SK-N-MC (cell line): ENCODE data around the gene ATP9B.

ENCODE experiments used
- DNase-seq: peaks from one replicate; pipeline ENCODE4 v3.0.0-alpha.2; 2011; ENCODE audit warnings: low read depth, low spot score
- H3K27ac ChIP-seq: fragments of 200-600 bp; sonication (generic); 2 replicates; pipeline ENCODE4 v1.5.1; 2016; ENCODE audit warnings: mixed run types
- H3K36me3 ChIP-seq: fragments of 200-600 bp; sonication (generic); 2 replicates; pipeline ENCODE4 v1.6.1; 2017; ENCODE audit warnings: antibody characterized with exemption, low read length, mixed read lengths; ENCODE audit not compliant: insufficient read depth
- H3K4me3 ChIP-seq: fragments of 200-600 bp; sonication (generic); 2 replicates; pipeline ENCODE4 v1.5.1; 2016
- H3K9ac ChIP-seq: fragments of 200-600 bp; sonication (generic); 2 replicates; pipeline ENCODE4 v1.8.0; 2017; ENCODE audit warnings: mixed run types, mixed read lengths; ENCODE audit not compliant: insufficient read length
- H3K9me3 ChIP-seq: fragments of 200-600 bp; sonication (generic); 2 replicates; pipeline ENCODE4 v1.6.1; 2017; ENCODE audit warnings: low read depth, mild to moderate bottlenecking, antibody characterized with exemption, low read length, moderate library complexity, mixed read lengths
- EZH2 ChIP-seq: fragments of 200-600 bp; sonication (generic); IDR thresholded peaks from one replicate; pipeline ENCODE4 v1.6.1; 2017; ENCODE audit warnings: antibody characterized with exemption
- FOXP2 ChIP-seq: optimal IDR thresholded peaks from 2 replicates; pipeline ENCODE3; 2011; ENCODE audit warnings: mild to moderate bottlenecking, moderate library complexity; ENCODE audit not compliant: insufficient read depth; ENCODE audit errors: extremely low read length, control extremely low read depth
- POLR2AphosphoS5 ChIP-seq: IDR thresholded peaks from 2 replicates; pipeline ENCODE4 v1.6.1; 2012; ENCODE audit warnings: mild to moderate bottlenecking, low read depth, low read length, borderline replicate concordance

The ATP9B gene

DNA sequence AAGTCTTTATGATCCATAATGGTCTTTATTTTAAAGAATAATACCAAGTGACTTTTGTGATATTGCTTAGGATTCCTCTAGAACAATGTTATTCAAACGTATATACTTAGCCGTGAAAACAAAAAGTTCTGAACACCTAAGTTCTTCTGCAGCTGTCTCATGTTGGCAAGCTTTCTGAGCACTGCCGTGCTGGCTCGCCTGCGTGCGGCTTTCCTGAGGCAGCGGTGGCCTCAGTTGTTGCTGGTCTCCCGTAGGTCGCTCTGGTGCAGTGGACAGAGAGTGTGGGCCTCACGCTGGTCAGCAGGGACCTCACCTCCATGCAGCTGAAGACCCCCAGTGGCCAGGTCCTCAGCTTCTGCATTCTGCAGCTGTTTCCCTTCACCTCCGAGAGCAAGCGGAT, 259.7 kb downstream of the ATP9B start:
- Histone ChIP-seq H3K36me3 (no peaks in the 10 kb centered on the region), H3K27ac (no peak overlapping the region), H3K9me3 (no peaks in the 10 kb centered on the region), H3K9ac (no peak overlapping the region), H3K4me3 (no peak overlapping the region)
- TF ChIP-seq FOXP2 = no peak
- no peak for TF ChIP-seq POLR2AphosphoS5
- TF ChIP-seq EZH2 = no peak
- DNase-seq = no peak

- Histone ChIP-seq H3K36me3 (no peaks in the 10 kb centered on the region), H3K4me3 (no peak overlapping the region), H3K9ac (no peak overlapping the region), H3K27ac (no peak overlapping the region), H3K9me3 (no peaks in the 10 kb centered on the region)
- TF ChIP-seq POLR2AphosphoS5 = no peak
- DNase-seq = no peak
These were observed 260.6 kb downstream of the ATP9B start for GRCh38 chr18:79329786-79330185.

DNA sequence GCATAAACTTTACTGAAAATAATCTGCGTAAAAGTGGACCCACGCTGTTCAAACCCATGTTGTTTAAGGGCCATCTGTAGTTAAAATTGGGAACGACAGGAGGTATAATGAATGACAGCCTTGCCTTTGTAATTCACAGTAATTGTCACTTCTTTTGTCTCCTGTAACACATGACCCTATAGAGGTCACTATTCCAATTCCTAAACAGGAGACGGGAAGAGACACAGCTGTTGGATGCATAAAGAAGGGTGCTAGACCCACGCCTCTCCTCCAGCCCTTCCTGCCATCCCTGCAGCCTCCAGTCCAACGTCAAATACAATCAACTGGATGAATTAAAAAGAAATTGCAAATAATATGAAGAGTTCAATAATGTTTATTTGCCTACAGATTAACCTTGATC, 263.5 kb downstream of the ATP9B start:
- TF ChIP-seq FOXP2 (no peak), POLR2AphosphoS5 (no peak), EZH2 (no peak)
- no peaks in the 10 kb centered on the region for H3K36me3 ChIP-seq
- H3K9ac ChIP-seq = no peak overlapping the region
- H3K4me3 ChIP-seq = no peak overlapping the region
- no peak overlapping the region for H3K27ac ChIP-seq
- no peaks in the 10 kb centered on the region for H3K9me3 ChIP-seq
- DNase-seq = no peak

- no peak overlapping the region for H3K9ac ChIP-seq
- no peaks in the 10 kb centered on the region for H3K36me3 ChIP-seq
- H3K9me3 ChIP-seq = no peaks in the 10 kb centered on the region
- DNase-seq = no peak
- H3K27ac ChIP-seq = no peak overlapping the region
- no peak overlapping the region for H3K4me3 ChIP-seq
- TF ChIP-seq FOXP2 = no peak
- no peak for TF ChIP-seq EZH2
- no peak for TF ChIP-seq POLR2AphosphoS5
These were observed 263.9 kb downstream of the ATP9B start for GRCh38 chr18:79333046-79333445.

DNA sequence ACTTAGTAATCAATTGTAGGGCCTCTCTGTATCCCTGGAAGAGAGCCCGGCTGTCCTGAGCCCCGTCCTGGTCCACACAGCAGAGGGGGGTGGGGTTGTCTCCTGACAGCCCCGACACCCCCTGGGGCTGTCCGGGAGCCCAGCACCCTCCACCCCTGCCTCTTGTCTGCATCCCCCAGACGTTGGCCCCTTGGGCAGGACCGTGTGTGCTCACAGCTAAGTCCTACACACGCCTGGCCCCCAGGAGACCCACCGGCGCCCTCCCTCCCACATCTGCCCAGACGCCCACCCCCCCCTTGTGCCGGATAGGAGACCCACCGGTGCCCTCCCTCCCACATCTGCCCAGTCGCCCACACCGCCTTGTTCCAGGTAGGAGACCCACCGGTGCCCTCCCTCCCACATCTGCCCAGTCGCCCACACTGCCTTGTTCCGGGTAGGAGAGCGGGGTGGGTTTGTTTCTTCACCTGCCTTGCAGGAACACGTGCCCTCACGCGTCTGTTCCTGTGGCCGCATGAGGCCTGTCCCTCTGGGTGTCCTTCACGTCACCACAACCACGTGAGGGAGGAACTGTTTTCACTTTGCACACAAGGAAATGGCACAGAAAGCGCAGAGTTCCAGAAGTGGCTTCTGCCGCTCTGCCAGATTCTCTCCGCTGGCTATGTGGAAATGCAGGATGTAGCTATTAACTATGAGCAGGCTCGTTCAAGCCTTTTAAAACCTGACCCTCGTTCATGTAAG, 265.5 kb downstream of the ATP9B start:
- Histone ChIP-seq H3K36me3 (no peaks in the 10 kb centered on the region), H3K4me3 (no peak overlapping the region), H3K9me3 (no peaks in the 10 kb centered on the region), H3K9ac (no peak overlapping the region), H3K27ac (no peak overlapping the region)
- no peak for DNase-seq
- TF ChIP-seq POLR2AphosphoS5 (no peak), FOXP2 (no peak), EZH2 (no peak)

- TF ChIP-seq EZH2 = no peak
- no peak for TF ChIP-seq FOXP2
- TF ChIP-seq POLR2AphosphoS5 = no peak
- no peaks in the 10 kb centered on the region for H3K9me3 ChIP-seq
- H3K36me3 ChIP-seq = no peaks in the 10 kb centered on the region
- H3K27ac ChIP-seq = no peak overlapping the region
- no peak overlapping the region for H3K4me3 ChIP-seq
- H3K9ac ChIP-seq = no peak overlapping the region
- DNase-seq = no peak
These were observed 266.7 kb downstream of the ATP9B start for GRCh38 chr18:79335833-79336360.

GRCh38 chr18:79336556-79337142, 267.5 kb downstream of the ATP9B start:
- Histone ChIP-seq H3K9me3 (no peaks in the 10 kb centered on the region), H3K9ac (no peak overlapping the region), H3K36me3 (no peaks in the 10 kb centered on the region), H3K4me3 (no peak overlapping the region), H3K27ac (no peak overlapping the region)
- no peak for TF ChIP-seq EZH2
- no peak for TF ChIP-seq FOXP2
- no peak for TF ChIP-seq POLR2AphosphoS5
- DNase-seq = no peak

GRCh38 chr18:79337184-79337583, 268.0 kb downstream of the ATP9B start:
- Histone ChIP-seq H3K4me3 (no peak overlapping the region), H3K27ac (no peak overlapping the region), H3K9ac (no peak overlapping the region), H3K36me3 (no peaks in the 10 kb centered on the region), H3K9me3 (no peaks in the 10 kb centered on the region)
- TF ChIP-seq FOXP2 (no peak), POLR2AphosphoS5 (no peak), EZH2 (no peak)
- DNase-seq = no peak

DNA sequence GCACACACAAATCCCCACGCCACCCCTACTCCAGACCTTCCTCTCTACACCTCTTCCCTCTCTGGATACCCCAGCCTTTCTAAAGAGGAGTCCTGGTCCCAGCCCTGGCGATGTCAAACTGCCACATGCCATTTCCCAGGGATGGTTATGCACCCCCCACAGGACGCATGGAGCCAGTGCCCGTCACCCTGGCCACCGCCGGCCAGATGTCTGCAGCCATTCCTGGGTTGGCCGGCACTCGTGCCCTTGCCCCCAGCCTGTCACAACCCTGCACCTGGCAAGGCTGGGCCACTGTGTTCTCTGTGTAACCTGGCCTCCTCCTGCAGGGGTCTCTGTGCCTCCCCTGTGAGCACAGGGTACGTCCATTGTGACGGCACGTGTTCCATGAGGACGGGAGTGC, 268.4 kb downstream of the ATP9B start:
- H3K9me3 ChIP-seq = no peaks in the 10 kb centered on the region
- no peak for DNase-seq
- H3K36me3 ChIP-seq = no peaks in the 10 kb centered on the region
- H3K27ac ChIP-seq = no peak overlapping the region
- H3K9ac ChIP-seq = no peak overlapping the region
- TF ChIP-seq EZH2 = no peak
- TF ChIP-seq POLR2AphosphoS5 = no peak
- TF ChIP-seq FOXP2 = no peak
- H3K4me3 ChIP-seq = no peak overlapping the region
